ENCODE measurements around the gene NAT10. TPM values are rescaled to one million over a fixed set of nuclear protein-coding genes. Genes with fewer than 3 reads are reported as not detected.

NAT10 gene
- total and polyA plus RNA-seq, 2 experiments from 2014 or later, result 19.4 to 23.6 TPM

- H3K36me3 ChIP-seq, result peaks cover 61% of the 10 kb centered on the region
- peaks cover 12% of the 10 kb centered on the region for H3K4me1 ChIP-seq (ENCODE audit: low read depth)
- H3K9me3 ChIP-seq (ENCODE audit: low read depth), result no peaks in the 10 kb centered on the region
- no peaks in the 10 kb centered on the region for H3K27me3 ChIP-seq
- no peak for DNase-seq (ENCODE audit: low read depth in 1 of 2, low spot score in 1 of 2)
- H3K27ac ChIP-seq, result no peak overlapping the region
- TF ChIP-seq CTCF (IDR thresholded peaks at IDR 0.05; ENCODE audit: low read depth, low read length), result no peak
- no peak overlapping the region for H3K4me3 ChIP-seq
Observed at GRCh38 chr11:34114471-34114870, 9.0 kb downstream of the NAT10 start.

GRCh38 chr11:34120651-34121050, 15.2 kb downstream of the NAT10 start:
- Histone ChIP-seq H3K4me3 (no peak overlapping the region), H3K36me3 (peaks cover 61% of the 10 kb centered on the region), H3K27me3 (no peaks in the 10 kb centered on the region), H3K9me3 (ENCODE audit: low read depth) (no peaks in the 10 kb centered on the region), H3K4me1 (ENCODE audit: low read depth) (no peaks in the 10 kb centered on the region), H3K27ac (no peak overlapping the region)
- no peak for TF ChIP-seq CTCF (IDR thresholded peaks at IDR 0.05; ENCODE audit: low read depth, low read length)
- DNase-seq (ENCODE audit: low read depth in 1 of 2, low spot score in 1 of 2), result no peak

- Histone ChIP-seq H3K4me3 (no peak overlapping the region), H3K4me1 (ENCODE audit: low read depth) (no peaks in the 10 kb centered on the region), H3K9me3 (ENCODE audit: low read depth) (no peaks in the 10 kb centered on the region), H3K36me3 (peaks cover 39% of the 10 kb centered on the region), H3K27me3 (no peaks in the 10 kb centered on the region), H3K27ac (no peak overlapping the region)
- no peak for DNase-seq (ENCODE audit: low read depth in 1 of 2, low spot score in 1 of 2)
- no peak for TF ChIP-seq CTCF (IDR thresholded peaks at IDR 0.05; ENCODE audit: low read depth, low read length)
Observed at GRCh38 chr11:34124885-34125668, 19.6 kb downstream of the NAT10 start.

- no peak for TF ChIP-seq CTCF (IDR thresholded peaks at IDR 0.05; ENCODE audit: low read depth, low read length)
- no peaks in the 10 kb centered on the region for H3K27me3 ChIP-seq
- H3K4me3 ChIP-seq, result no peak overlapping the region
- no peak for DNase-seq (ENCODE audit: low read depth in 1 of 2, low spot score in 1 of 2)
- H3K27ac ChIP-seq, result no peak overlapping the region
- H3K4me1 ChIP-seq (ENCODE audit: low read depth), result peaks cover 12% of the 10 kb centered on the region
- peaks cover 36% of the 10 kb centered on the region for H3K36me3 ChIP-seq
- no peaks in the 10 kb centered on the region for H3K9me3 ChIP-seq (ENCODE audit: low read depth)
Observed at GRCh38 chr11:34126959-34127848, 21.8 kb downstream of the NAT10 start.

- no peak for TF ChIP-seq CTCF (IDR thresholded peaks at IDR 0.05; ENCODE audit: low read depth, low read length)
- H3K36me3 ChIP-seq, result peaks cover 25% of the 10 kb centered on the region
- no peak overlapping the region for H3K27ac ChIP-seq
Observed at GRCh38 chr11:34128824-34129223, 23.4 kb downstream of the NAT10 start.

More at GRCh38 chr11:34128824-34129223, 23.4 kb downstream of the NAT10 start:
- H3K4me1 ChIP-seq (ENCODE audit: low read depth), result peaks cover 26% of the 10 kb centered on the region
- no peaks in the 10 kb centered on the region for H3K27me3 ChIP-seq
- DNase-seq (ENCODE audit: low read depth in 1 of 2, low spot score in 1 of 2), result no peak
- H3K4me3 ChIP-seq, result no peak overlapping the region
- no peaks in the 10 kb centered on the region for H3K9me3 ChIP-seq (ENCODE audit: low read depth)

All from cardiac muscle cell (in vitro differentiated cells and primary cell).